Tibial artery (tissue), 4 donors: ENCODE measurements around the gene SNRNP48.

ENCODE experiments used
- DNase-seq, 2 donors: peaks; one replicate each; pipeline ENCODE4 v3.0.0-alpha.2; 2019
- H3K27ac ChIP-seq, 2 donors: fragments of 200-600 bp; sonication (generic) in 1 of 2; 1 replicate in 1 of 2; 2 replicates in 1 of 2; pipeline ENCODE4 v1.5.1; 2018 to 2019; ENCODE audit warnings: mild to moderate bottlenecking in 1 of 2
- H3K27me3 ChIP-seq, 2 donors: fragments of 200-600 bp; sonication (generic) in 1 of 2; one replicate each; pipeline versions ENCODE4 v1.5.1 to v1.6.0; 2016 to 2019
- H3K36me3 ChIP-seq, 3 donors: fragments of 200-600 bp; sonication (generic) in 2 of 3; one replicate each; pipeline ENCODE4 v1.5.1; 2016 to 2019; ENCODE audit warnings: mild to moderate bottlenecking in 2 of 3
- H3K4me1 ChIP-seq, 4 donors: fragments of 200-600 bp; sonication (generic) in 2 of 4; 1 replicate in 3 of 4; 2 replicates in 1 of 4; pipeline ENCODE4 v1.5.1; 2016 to 2019
- H3K4me3 ChIP-seq, 2 donors: fragments of 200-600 bp; sonication (generic) in 1 of 2; 1 replicate in 1 of 2; 2 replicates in 1 of 2; pipeline ENCODE4 v1.5.1; 2018 to 2019; ENCODE audit warnings: mild to moderate bottlenecking in 2 of 2
- H3K9me3 ChIP-seq, 3 donors: fragments of 200-600 bp; sonication (generic) in 1 of 3; one replicate each; pipeline ENCODE4 v1.5.1; 2016 to 2019
- intact Hi-C: fragments of 100-400 bp; cut with DNase I; formaldehyde crosslinking; loops from one replicate; pipeline ENCODE4 v1.15.0; 2023; ENCODE audit warnings: low total_unique reads
- TF ChIP-seq, protein P1 (sequence below), 2 experiments: fragments of 200-600 bp in 1 of 2; fragments of 450-650 bp in 1 of 2; IDR thresholded peaks; one replicate each; pipeline ENCODE4 v1.5.1; 2017 to 2019; ENCODE audit warnings: antibody characterized with exemption in 2 of 2, mild to moderate bottlenecking in 1 of 2, moderate library complexity in 1 of 2

Gene SNRNP48, protein sequence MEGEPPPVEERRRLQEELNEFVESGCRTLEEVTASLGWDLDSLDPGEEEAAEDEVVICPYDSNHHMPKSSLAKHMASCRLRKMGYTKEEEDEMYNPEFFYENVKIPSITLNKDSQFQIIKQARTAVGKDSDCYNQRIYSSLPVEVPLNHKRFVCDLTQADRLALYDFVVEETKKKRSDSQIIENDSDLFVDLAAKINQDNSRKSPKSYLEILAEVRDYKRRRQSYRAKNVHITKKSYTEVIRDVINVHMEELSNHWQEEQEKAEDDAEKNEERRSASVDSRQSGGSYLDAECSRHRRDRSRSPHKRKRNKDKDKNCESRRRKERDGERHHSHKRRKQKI

DNA sequence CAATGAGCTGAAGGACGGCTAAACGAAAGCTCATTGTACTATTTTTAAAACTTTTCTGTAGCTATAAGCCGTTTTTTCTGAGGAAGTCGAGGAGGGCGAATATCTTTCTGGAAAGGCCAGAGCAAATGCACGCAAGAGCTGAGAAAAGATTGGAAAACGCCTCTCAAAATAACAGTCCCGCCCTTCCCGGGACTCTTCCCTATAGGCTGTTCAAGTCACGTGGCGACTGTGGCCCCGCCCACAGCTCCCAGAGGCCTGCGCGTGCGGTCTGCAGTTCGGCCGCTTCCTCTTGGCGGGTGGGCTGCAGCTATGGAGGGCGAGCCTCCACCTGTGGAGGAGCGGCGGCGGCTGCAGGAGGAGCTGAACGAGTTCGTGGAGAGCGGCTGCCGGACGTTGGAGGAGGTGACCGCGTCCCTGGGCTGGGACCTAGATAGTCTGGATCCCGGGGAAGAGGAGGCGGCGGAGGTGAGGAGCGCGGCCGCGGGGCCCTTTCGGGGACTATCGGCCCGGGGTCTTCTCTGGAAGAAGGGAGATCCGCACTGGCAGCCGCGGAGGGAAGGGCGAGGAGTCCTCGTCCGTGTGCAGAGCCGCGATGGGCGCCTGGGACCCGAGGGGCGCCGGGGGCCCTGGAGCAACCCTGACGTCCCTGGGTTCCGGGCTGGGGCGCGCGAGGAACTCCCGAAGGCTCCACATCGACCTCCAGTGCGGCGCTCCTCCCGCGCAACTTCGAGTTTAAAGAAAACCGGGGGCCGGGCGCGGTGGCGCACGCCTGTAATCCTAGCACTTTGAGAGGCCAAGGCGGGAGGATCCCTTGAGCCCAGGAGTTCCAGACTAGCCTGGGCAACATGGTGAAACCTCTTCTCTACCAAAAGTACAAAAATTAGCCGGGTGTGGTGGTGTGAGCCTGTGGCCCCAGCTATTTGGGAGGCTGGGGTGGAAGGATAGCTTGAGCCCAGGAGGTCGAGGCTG is at the start of gene SNRNP48:
Gene SNRNP48, plus strand, starts transcription at position 250 of the 969 bp plus-strand sequence. Its CDS starts 60 bp downstream, at position 310.
- peak; percentile 97 for DNase-seq
- Histone ChIP-seq H3K9me3 (no peaks in the 10 kb centered on the region), H3K27me3 (no peaks in the 10 kb centered on the region), H3K4me1 (peaks cover 0 to 31% (median 16%) of the 10 kb centered on the region in 4 donors), H3K27ac (peak within 1 kb of the TSS; percentile 75 to 76), H3K4me3 (peak within 1 kb of the TSS; percentile 78 to 95), H3K36me3 (peaks cover 11 to 18% (median 11%) of the 10 kb centered on the region in 3 donors)
- TF ChIP-seq, protein P1, sequence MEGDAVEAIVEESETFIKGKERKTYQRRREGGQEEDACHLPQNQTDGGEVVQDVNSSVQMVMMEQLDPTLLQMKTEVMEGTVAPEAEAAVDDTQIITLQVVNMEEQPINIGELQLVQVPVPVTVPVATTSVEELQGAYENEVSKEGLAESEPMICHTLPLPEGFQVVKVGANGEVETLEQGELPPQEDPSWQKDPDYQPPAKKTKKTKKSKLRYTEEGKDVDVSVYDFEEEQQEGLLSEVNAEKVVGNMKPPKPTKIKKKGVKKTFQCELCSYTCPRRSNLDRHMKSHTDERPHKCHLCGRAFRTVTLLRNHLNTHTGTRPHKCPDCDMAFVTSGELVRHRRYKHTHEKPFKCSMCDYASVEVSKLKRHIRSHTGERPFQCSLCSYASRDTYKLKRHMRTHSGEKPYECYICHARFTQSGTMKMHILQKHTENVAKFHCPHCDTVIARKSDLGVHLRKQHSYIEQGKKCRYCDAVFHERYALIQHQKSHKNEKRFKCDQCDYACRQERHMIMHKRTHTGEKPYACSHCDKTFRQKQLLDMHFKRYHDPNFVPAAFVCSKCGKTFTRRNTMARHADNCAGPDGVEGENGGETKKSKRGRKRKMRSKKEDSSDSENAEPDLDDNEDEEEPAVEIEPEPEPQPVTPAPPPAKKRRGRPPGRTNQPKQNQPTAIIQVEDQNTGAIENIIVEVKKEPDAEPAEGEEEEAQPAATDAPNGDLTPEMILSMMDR (IDR thresholded peaks at IDR 0.05) = peak in 1 of 2 experiments; percentile 8
- intact Hi-C loops = loop anchor here (10.0 kb wide), 1 partner anchor 285 kb away; no protein-coding TSS in a partner anchor

DNA sequence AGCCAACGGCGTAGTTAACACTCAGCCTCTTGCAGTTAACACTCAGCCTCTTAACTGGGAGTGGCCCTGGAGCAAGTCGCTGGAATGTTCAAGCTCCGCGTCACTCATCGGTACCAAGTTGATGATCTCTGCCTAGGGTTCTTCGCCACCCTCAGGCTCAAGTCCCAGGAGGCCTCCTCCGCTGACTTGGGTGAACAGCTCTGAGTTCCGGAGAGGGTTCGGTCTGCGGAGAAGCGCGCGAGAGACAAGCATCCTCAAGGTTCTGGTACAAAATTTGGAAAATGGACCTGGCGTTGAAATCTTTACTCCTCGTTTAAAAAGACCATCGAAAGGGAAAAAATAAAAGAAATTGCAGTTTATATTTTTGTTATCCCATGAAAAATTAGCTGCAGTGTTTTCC is 49.4 kb upstream of the SNRNP48 start:
- intact Hi-C loops = no loop called here
- DNase-seq = no peak
- peaks cover 0 to 58% of the 10 kb centered on the region in 2 donors for H3K27me3 ChIP-seq

DNA sequence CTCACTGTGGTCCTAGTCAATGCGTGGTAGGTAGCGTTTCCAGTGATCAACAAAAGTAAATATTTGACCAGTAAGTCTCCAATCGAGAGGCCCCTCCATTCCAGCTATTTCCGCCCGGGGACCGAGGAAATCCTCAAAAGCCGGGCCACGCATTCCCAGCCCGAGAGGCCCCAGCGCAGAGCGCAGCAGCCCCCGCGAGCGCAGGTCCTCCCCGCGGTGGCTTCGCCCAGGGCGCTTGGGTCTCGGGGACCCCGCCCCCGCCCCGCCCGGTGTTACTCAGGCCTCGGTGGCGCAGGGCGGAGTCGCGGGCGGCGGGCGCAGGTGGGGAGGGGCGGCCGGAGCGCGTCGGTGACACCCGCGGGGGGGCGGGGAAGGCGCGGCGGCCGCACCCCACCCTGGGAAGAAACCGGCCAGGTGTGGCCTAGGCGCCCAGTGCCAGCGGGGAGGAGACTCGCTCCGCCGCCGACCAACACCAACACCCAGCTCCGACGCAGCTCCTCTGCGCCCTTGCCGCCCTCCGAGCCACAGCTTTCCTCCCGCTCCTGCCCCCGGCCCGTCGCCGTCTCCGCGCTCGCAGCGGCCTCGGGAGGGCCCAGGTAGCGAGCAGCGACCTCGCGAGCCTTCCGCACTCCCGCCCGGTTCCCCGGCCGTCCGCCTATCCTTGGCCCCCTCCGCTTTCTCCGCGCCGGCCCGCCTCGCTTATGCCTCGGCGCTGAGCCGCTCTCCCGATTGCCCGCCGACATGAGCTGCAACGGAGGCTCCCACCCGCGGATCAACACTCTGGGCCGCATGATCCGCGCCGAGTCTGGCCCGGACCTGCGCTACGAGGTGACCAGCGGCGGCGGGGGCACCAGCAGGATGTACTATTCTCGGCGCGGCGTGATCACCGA is 48.6 kb upstream of the SNRNP48 start, which contains the start of gene DSP:
Gene DSP, plus strand, starts transcription at position 497 of the 890 bp plus-strand sequence. Its CDS starts 245 bp downstream, at position 742.
- TF ChIP-seq, protein P1 (IDR thresholded peaks at IDR 0.05) = no peak
- no peaks in the 10 kb centered on the region for H3K9me3 ChIP-seq
- no peaks in the 10 kb centered on the region for H3K36me3 ChIP-seq
- intact Hi-C loops = no loop called here
- H3K27me3 ChIP-seq = peaks cover 0 to 54% of the 10 kb centered on the region in 2 donors
- DNase-seq = no peak
- H3K4me3 ChIP-seq = peak within 1 kb of the TSS; percentile 47 to 53
- peaks cover 0 to 27% (median 24%) of the 10 kb centered on the region in 4 donors for H3K4me1 ChIP-seq
- H3K27ac ChIP-seq = peak within 1 kb of the TSS in 1 of 2 donors; percentile 8

More for the DNA sequence above, 49.4 kb upstream of the SNRNP48 start:
- Histone ChIP-seq H3K9me3 (no peaks in the 10 kb centered on the region), H3K36me3 (no peaks in the 10 kb centered on the region), H3K4me1 (peaks cover 0 to 27% (median 24%) of the 10 kb centered on the region in 4 donors), H3K27ac (no peak overlapping the region), H3K4me3 (no peak overlapping the region)
- TF ChIP-seq, protein P1 (IDR thresholded peaks at IDR 0.05) = no peak

DNA sequence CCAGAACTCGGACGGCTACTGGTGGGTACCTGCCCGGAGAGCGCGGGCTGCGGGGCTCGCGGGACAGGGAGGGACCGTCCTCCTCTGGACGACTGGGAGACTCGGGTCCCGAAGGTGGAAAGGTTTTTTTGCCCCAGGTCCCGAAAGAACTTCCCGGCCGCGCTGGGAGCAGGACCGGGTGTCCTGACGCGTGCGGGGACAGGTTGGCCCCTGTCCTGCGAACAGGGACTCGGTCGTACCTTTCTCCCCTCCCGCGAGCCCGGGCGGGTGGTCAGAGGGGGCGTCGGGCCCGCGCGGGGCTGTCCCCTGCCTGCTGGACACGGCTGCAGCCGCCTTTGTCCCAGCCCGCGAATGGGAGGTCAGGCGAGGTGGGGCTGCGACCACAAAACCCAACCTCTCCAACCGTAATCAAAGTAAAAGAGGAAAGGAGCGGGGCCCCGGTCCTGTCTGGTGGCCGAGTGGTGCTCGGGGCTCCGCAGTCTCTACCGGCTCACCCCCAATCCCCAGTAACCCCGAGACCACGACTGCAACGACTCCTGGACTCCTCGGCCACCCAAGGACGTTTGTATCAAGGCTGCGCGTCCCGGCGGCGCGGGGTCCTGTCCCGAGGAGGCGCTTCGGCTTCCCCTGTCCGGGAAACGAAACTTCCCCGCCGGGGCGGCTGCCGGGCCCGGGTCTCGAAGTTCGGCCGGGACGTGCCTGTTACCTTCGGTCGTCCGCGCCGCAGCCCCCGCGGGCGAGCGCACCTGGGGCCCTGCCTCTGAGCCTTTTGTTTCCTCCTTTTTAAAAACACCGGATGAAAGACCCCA is 47.7 kb upstream of the SNRNP48 start:
- Histone ChIP-seq H3K4me3 (peak overlapping the region; percentile 47 to 53), H3K27me3 (peaks cover 0 to 55% of the 10 kb centered on the region in 2 donors), H3K27ac (no peak overlapping the region), H3K4me1 (peaks cover 0 to 27% (median 24%) of the 10 kb centered on the region in 4 donors), H3K36me3 (no peaks in the 10 kb centered on the region), H3K9me3 (no peaks in the 10 kb centered on the region)
- no peak for DNase-seq
- TF ChIP-seq, protein P1 (IDR thresholded peaks at IDR 0.05) = no peak
- intact Hi-C loops = no loop called here
